Gastrocnemius medialis (tissue), 4 donors: ENCODE data around the gene NCOA3.

Experiments used
- CTCF ChIP-seq, 5 experiments: fragments of 450-650 bp in 3 of 5; fragments of 200-600 bp in 2 of 5; sonication (generic) in 2 of 5; IDR thresholded peaks in 4 of 5; conservative IDR thresholded peaks in 1 of 5; 1 replicate in 4 of 5; 2 replicates in 1 of 5; pipeline ENCODE4 v1.5.1; 2016 to 2019; ENCODE audit warnings: antibody characterized with exemption in 5 of 5, mild to moderate bottlenecking in 3 of 5, moderate library complexity in 3 of 5
- POLR2A ChIP-seq, 2 donors: fragments of 450-650 bp; IDR thresholded peaks; one replicate each; pipeline ENCODE4 v1.6.1; 2017; ENCODE audit warnings: antibody characterized with exemption in 2 of 2, mild to moderate bottlenecking in 2 of 2, moderate library complexity in 2 of 2

- no peak for TF ChIP-seq POLR2A (IDR thresholded peaks at IDR 0.05)
- TF ChIP-seq CTCF (IDR thresholded peaks at IDR 0.05 in 4 of 5, conservative IDR thresholded peaks at IDR 0.05 in 1 of 5) = no peak
These were observed 180.5 kb downstream of the NCOA3 start for GRCh38 chr20:47682028-47682783.
